Lung (tissue), 12 donors: ENCODE results near the gene KCND3. TPM values are rescaled to one million over a fixed set of nuclear protein-coding genes. Genes with fewer than 3 reads are reported as not detected.

Experiments used
- ATAC-seq: fragments of 200-7000 bp; cut with Tn5 transposase; one replicate; pipeline ENCODE4 v1.9.1; 2020; ENCODE audit warnings: moderate number of reproducible peaks; ENCODE audit not compliant: insufficient read depth, low FRiP score
- DNase-seq, 3 donors: peaks; one replicate each; pipeline ENCODE4 v3.0.0-alpha.2; 2013 to 2017
- H3K27ac ChIP-seq, 2 donors: one replicate each; pipeline ENCODE4 v1.5.1; 2013; ENCODE audit warnings: mild to moderate bottlenecking in 2 of 2, moderate library complexity in 2 of 2, control low read depth in 1 of 2, inconsistent platforms in 1 of 2, low read depth in 1 of 2, low read length in 1 of 2
- H3K27me3 ChIP-seq, 3 donors: one replicate each; pipeline ENCODE4 v1.5.1; 2013; ENCODE audit warnings: low read length in 2 of 3; ENCODE audit not compliant: control insufficient read depth in 3 of 3, insufficient read depth in 3 of 3
- H3K36me3 ChIP-seq, 4 donors: one replicate each; pipeline ENCODE4 v1.5.1; 2013; ENCODE audit warnings: low read length in 4 of 4, mild to moderate bottlenecking in 1 of 4, moderate library complexity in 1 of 4; ENCODE audit not compliant: control insufficient read depth in 4 of 4, insufficient read depth in 4 of 4
- H3K4me1 ChIP-seq, 5 donors: one replicate each; pipeline ENCODE4 v1.5.1; 2013; ENCODE audit warnings: low read length in 5 of 5, mild to moderate bottlenecking in 2 of 5, moderate library complexity in 1 of 5; ENCODE audit not compliant: control insufficient read depth in 5 of 5, insufficient read depth in 5 of 5
- H3K4me3 ChIP-seq: one replicate; pipeline ENCODE4 v1.5.1; 2013; ENCODE audit warnings: mild to moderate bottlenecking, control low read depth, moderate library complexity
- H3K9ac ChIP-seq, 2 donors: one replicate each; pipeline ENCODE4 v1.5.1; 2013; ENCODE audit warnings: low read length in 2 of 2, control low read depth in 1 of 2; ENCODE audit not compliant: insufficient read depth in 1 of 2
- H3K9me3 ChIP-seq, 4 donors: one replicate each; pipeline ENCODE4 v1.5.1; 2013; ENCODE audit warnings: low read length in 3 of 4, mild to moderate bottlenecking in 1 of 4, moderate library complexity in 1 of 4; ENCODE audit not compliant: control insufficient read depth in 4 of 4, insufficient read depth in 3 of 4
- CTCF ChIP-seq: IDR thresholded peaks from 2 replicates; pipeline ENCODE4 v1.5.1; 2012; ENCODE audit warnings: mild to moderate bottlenecking; ENCODE audit errors: control extremely low read depth, extremely low read depth
- WGBS, 2 donors: extraction: QIAGEN DNeasy Blood & Tissue Kit; methylation state at CpG; one replicate each; pipeline ENCODE4 v1.1.7; 2013; 5-methylcytosine and 5-hydroxymethylcytosine counted together
- polyA plus RNA-seq, 2 donors: library from polyadenylated mRNA; stranded (reverse); fragments of 200-250 nt; gene quantifications; one replicate each; pipeline ENCODE4 v1.2.1, GENCODE V29; 2013
- total RNA-seq, 2 donors: library from RNA; depleted of rRNA in 1 of 2; stranded (reverse); fragments of >200 nt in 1 of 2; gene quantifications; one replicate each; pipeline ENCODE4 v1.2.1, GENCODE V29; 2014 to 2021
- donor health status: control.
- donor health status: control.
- donor health status: Bipolar disorder and iron deficiency.
- donor health status: healthy.
- donor health status: DM: yes; HTN: yes; CAD: no.

KCND3 gene
- total and polyA plus RNA-seq, 4 donors = 1.3 to 12.1 (median 4.9) TPM

- H3K27ac ChIP-seq = no peak overlapping the region
- H3K4me3 ChIP-seq = no peak overlapping the region
- DNase-seq (no peak), ATAC-seq (no peak)
- peaks cover 1 to 19% (median 7%) of the 10 kb centered on the region in 5 donors for H3K4me1 ChIP-seq
- TF ChIP-seq CTCF = no peak
- no peaks in the 10 kb centered on the region for H3K27me3 ChIP-seq
- H3K9me3 ChIP-seq = no peaks in the 10 kb centered on the region
- WGBS, 2 donors = 90 to 93% methylated on average over 18 of the region's 18 CpGs
- no peak overlapping the region for H3K9ac ChIP-seq
- H3K36me3 ChIP-seq = peaks cover 0 to 8% (median 0%) of the 10 kb centered on the region in 4 donors
Measured at GRCh38 chr1:111727056-111727455, 262.4 kb downstream of the KCND3 start.

GRCh38 chr1:111725192-111725591, 264.3 kb downstream of the KCND3 start:
- peaks cover 0 to 8% (median 0%) of the 10 kb centered on the region in 4 donors for H3K36me3 ChIP-seq
- no peak overlapping the region for H3K4me3 ChIP-seq
- no peaks in the 10 kb centered on the region for H3K27me3 ChIP-seq
- no peak overlapping the region for H3K9ac ChIP-seq
- ATAC-seq = no peak
- peaks cover 3 to 27% (median 22%) of the 10 kb centered on the region in 5 donors for H3K4me1 ChIP-seq
- 59 to 71% methylated on average over 5 of the region's 5 CpGs for WGBS, 2 donors
- H3K27ac ChIP-seq = no peak overlapping the region
- DNase-seq = no peak
- TF ChIP-seq CTCF = no peak
- no peaks in the 10 kb centered on the region for H3K9me3 ChIP-seq

- H3K27ac ChIP-seq = no peak overlapping the region
- WGBS, 2 donors = 48 to 83% methylated on average over 1 of the region's 1 CpG
- no peaks in the 10 kb centered on the region for H3K27me3 ChIP-seq
- no peak overlapping the region for H3K4me3 ChIP-seq
- peaks cover 0 to 8% (median 0%) of the 10 kb centered on the region in 4 donors for H3K36me3 ChIP-seq
- ATAC-seq = no peak
- no peak for TF ChIP-seq CTCF
- H3K9me3 ChIP-seq = no peaks in the 10 kb centered on the region
- DNase-seq = no peak
- H3K4me1 ChIP-seq = peaks cover 3 to 26% (median 16%) of the 10 kb centered on the region in 5 donors
- no peak overlapping the region for H3K9ac ChIP-seq
Measured at GRCh38 chr1:111723871-111724270, 265.6 kb downstream of the KCND3 start.
